ENCODE data around the gene CLMP. TPM values are rescaled to one million over a fixed set of nuclear protein-coding genes. Genes with fewer than 3 reads are reported as not detected.
"Not testable (repeated sequence)": the region's sequence is repeated elsewhere in the genome, so short reads cannot be mapped to it uniquely, and the experiment has no call there.

The CLMP gene
- polyA plus RNA-seq, 6 donors from 2014 or later = 0.20 to 0.38 (median 0.31) TPM; not detected in 3

GRCh38 chr11:123212406-123212805 is 17.4 kb upstream of the CLMP start:
- Mint-ChIP-seq H3K27me3 (peaks cover 24 to 47% (median 27%) of the 10 kb centered on the region in 3 donors), H3K9me3 (peaks cover 0 to 2% (median 0%) of the 10 kb centered on the region in 7 donors), H3K4me1 (no peaks in the 10 kb centered on the region), H3K4me3 (no peak overlapping the region), H3K27ac (no peak overlapping the region), H3K36me3 (no peaks in the 10 kb centered on the region)
- DNase-seq = no peak
- ATAC-seq (ENCODE audit: low read depth in 2 of 2) = no peak

- H3K9me3 Mint-ChIP-seq = peaks cover 0 to 2% (median 0%) of the 10 kb centered on the region in 7 donors
- H3K4me1 Mint-ChIP-seq = no peaks in the 10 kb centered on the region
- DNase-seq (no peak), ATAC-seq (ENCODE audit: low read depth in 2 of 2) (no peak)
- no peak overlapping the region for H3K27ac Mint-ChIP-seq
- H3K4me3 Mint-ChIP-seq = no peak overlapping the region
- H3K27me3 Mint-ChIP-seq = peaks cover 24 to 51% (median 32%) of the 10 kb centered on the region in 3 donors
- no peaks in the 10 kb centered on the region for H3K36me3 Mint-ChIP-seq
Observed at GRCh38 chr11:123211981-123212380, 16.9 kb upstream of the CLMP start.

GRCh38 chr11:123211149-123211852 is 16.3 kb upstream of the CLMP start:
- no peaks in the 10 kb centered on the region for H3K36me3 Mint-ChIP-seq

GRCh38 chr11:123209591-123209990 is 14.5 kb upstream of the CLMP start:
- ATAC-seq (ENCODE audit: low read depth in 2 of 2) (no peak), DNase-seq (no peak)
- Mint-ChIP-seq H3K27ac (peak overlapping the region in 1 of 6 donors; percentile 77), H3K4me1 (no peaks in the 10 kb centered on the region), H3K27me3 (peaks cover 21 to 49% (median 35%) of the 10 kb centered on the region in 3 donors), H3K4me3 (peak overlapping the region in 1 of 8 donors; percentile 23), H3K9me3 (peaks cover 0 to 2% (median 0%) of the 10 kb centered on the region in 7 donors), H3K36me3 (no peaks in the 10 kb centered on the region)

More at GRCh38 chr11:123211149-123211852, 16.3 kb upstream of the CLMP start:
- Mint-ChIP-seq H3K27me3 (peaks cover 21 to 52% (median 35%) of the 10 kb centered on the region in 3 donors), H3K4me3 (no peak overlapping the region), H3K4me1 (no peaks in the 10 kb centered on the region), H3K9me3 (peaks cover 0 to 2% (median 0%) of the 10 kb centered on the region in 7 donors), H3K27ac (no peak overlapping the region)
- ATAC-seq (ENCODE audit: low read depth in 2 of 2) (no peak), DNase-seq (no peak)

GRCh38 chr11:123206791-123207434 is 11.9 kb upstream of the CLMP start:
- H3K27ac Mint-ChIP-seq = no peak overlapping the region
- H3K4me1 Mint-ChIP-seq = no peaks in the 10 kb centered on the region
- no peak for ATAC-seq (ENCODE audit: low read depth in 2 of 2)
- DNase-seq = no peak
- no peak overlapping the region for H3K4me3 Mint-ChIP-seq
- H3K27me3 Mint-ChIP-seq = peaks cover 22 to 45% (median 35%) of the 10 kb centered on the region in 3 donors
- H3K36me3 Mint-ChIP-seq = no peaks in the 10 kb centered on the region
- H3K9me3 Mint-ChIP-seq = peaks cover 0 to 2% (median 0%) of the 10 kb centered on the region in 7 donors

- not testable (repeated sequence) for H3K4me3 Mint-ChIP-seq; H3K9me3 Mint-ChIP-seq; DNase-seq; H3K27ac Mint-ChIP-seq; ATAC-seq (ENCODE audit: low read depth in 2 of 2); H3K36me3 Mint-ChIP-seq; H3K4me1 Mint-ChIP-seq
- H3K27me3 Mint-ChIP-seq = peaks cover 26 to 43% (median 35%) of the 10 kb centered on the region in 3 donors
Observed at GRCh38 chr11:123206055-123206454, 11.0 kb upstream of the CLMP start.

GRCh38 chr11:123203934-123204333 is 8.9 kb upstream of the CLMP start:
- H3K4me3 Mint-ChIP-seq = no peak overlapping the region
- H3K27me3 Mint-ChIP-seq = peaks cover 32 to 46% (median 40%) of the 10 kb centered on the region in 3 donors

GRCh38 chr11:123203471-123203870 is 8.4 kb upstream of the CLMP start:
- Mint-ChIP-seq H3K4me3 (no peak overlapping the region), H3K27ac (peak overlapping the region in 1 of 6 donors; percentile 57), H3K36me3 (no peaks in the 10 kb centered on the region), H3K4me1 (no peaks in the 10 kb centered on the region), H3K9me3 (peaks cover 0 to 2% (median 0%) of the 10 kb centered on the region in 7 donors), H3K27me3 (peaks cover 32 to 46% (median 41%) of the 10 kb centered on the region in 3 donors)
- DNase-seq = no peak
- no peak for ATAC-seq (ENCODE audit: low read depth in 2 of 2)

More at GRCh38 chr11:123203934-123204333, 8.9 kb upstream of the CLMP start:
- peaks cover 0 to 2% (median 0%) of the 10 kb centered on the region in 7 donors for H3K9me3 Mint-ChIP-seq
- no peaks in the 10 kb centered on the region for H3K4me1 Mint-ChIP-seq
- ATAC-seq (ENCODE audit: low read depth in 2 of 2) = no peak
- DNase-seq = no peak
- no peaks in the 10 kb centered on the region for H3K36me3 Mint-ChIP-seq
- H3K27ac Mint-ChIP-seq = no peak overlapping the region

- Mint-ChIP-seq H3K4me3 (no peak overlapping the region), H3K4me1 (no peaks in the 10 kb centered on the region), H3K27ac (peak overlapping the region in 1 of 6 donors; percentile 54), H3K27me3 (peaks cover 32 to 51% (median 46%) of the 10 kb centered on the region in 3 donors), H3K9me3 (no peaks in the 10 kb centered on the region), H3K36me3 (no peaks in the 10 kb centered on the region)
- ATAC-seq (ENCODE audit: low read depth in 2 of 2) (no peak), DNase-seq (no peak)
Observed at GRCh38 chr11:123202155-123203151, 7.4 kb upstream of the CLMP start.

- H3K36me3 Mint-ChIP-seq = peaks cover 0 to 6% of the 10 kb centered on the region in 2 donors
- DNase-seq (no peak), ATAC-seq (ENCODE audit: low read depth in 2 of 2) (no peak)
- H3K27ac Mint-ChIP-seq = no peak overlapping the region
- H3K27me3 Mint-ChIP-seq = peaks cover 33 to 55% (median 53%) of the 10 kb centered on the region in 3 donors
- peak overlapping the region in 1 of 8 donors; percentile 44 for H3K4me3 Mint-ChIP-seq
- H3K4me1 Mint-ChIP-seq = peaks cover 5 to 8% (median 7%) of the 10 kb centered on the region in 3 donors
- peaks cover 0 to 2% (median 0%) of the 10 kb centered on the region in 7 donors for H3K9me3 Mint-ChIP-seq
Observed at GRCh38 chr11:123200264-123200663, 5.2 kb upstream of the CLMP start.

GRCh38 chr11:123197711-123198110 is 2.7 kb upstream of the CLMP start:
- ATAC-seq (ENCODE audit: low read depth in 2 of 2) = no peak
- Mint-ChIP-seq H3K27me3 (peaks cover 55 to 74% (median 63%) of the 10 kb centered on the region in 3 donors), H3K4me1 (peaks cover 8 to 9% (median 8%) of the 10 kb centered on the region in 3 donors), H3K9me3 (peaks cover 0 to 2% (median 0%) of the 10 kb centered on the region in 7 donors), H3K4me3 (no peak overlapping the region), H3K36me3 (peaks cover 0 to 8% of the 10 kb centered on the region in 2 donors), H3K27ac (peak overlapping the region in 1 of 6 donors; percentile 16)
- no peak for DNase-seq

- DNase-seq (no peak), ATAC-seq (ENCODE audit: low read depth in 2 of 2) (no peak)
- Mint-ChIP-seq H3K9me3 (peaks cover 0 to 2% (median 0%) of the 10 kb centered on the region in 7 donors), H3K36me3 (peaks cover 0 to 8% of the 10 kb centered on the region in 2 donors), H3K4me1 (peaks cover 8 to 9% (median 8%) of the 10 kb centered on the region in 3 donors), H3K27ac (no peak overlapping the region), H3K4me3 (peak overlapping the region in 4 of 8 donors; percentile 42 to 61 (median 46)), H3K27me3 (peaks cover 64 to 79% (median 71%) of the 10 kb centered on the region in 3 donors)
Observed at GRCh38 chr11:123196060-123196714, 1.1 kb upstream of the CLMP start.
